Spleen (tissue), 7 donors: ENCODE results near the gene PRH2.

Source experiments
- POLR2A ChIP-seq, 3 donors: fragments of 450-650 bp; IDR thresholded peaks; one replicate each; pipeline ENCODE4 v1.5.1; 2017; ENCODE audit warnings: antibody characterized with exemption in 3 of 3, mild to moderate bottlenecking in 1 of 3
- POLR2AphosphoS5 ChIP-seq, 3 donors: sonication (generic); formaldehyde crosslinking; IDR thresholded peaks; one replicate each; pipeline ENCODE4 v1.5.1; 2017; ENCODE audit warnings: antibody characterized with exemption in 3 of 3
- TF ChIP-seq, protein P1 (sequence below), 11 experiments: fragments of 200-600 bp in 7 of 11; fragments of 450-650 bp in 4 of 11; sonication (generic) in 4 of 11; IDR thresholded peaks in 8 of 11; conservative IDR thresholded peaks in 3 of 11; 1 replicate in 7 of 11; 2 replicates in 4 of 11; pipeline versions ENCODE4 v1.4.0 to v1.8.0; 2016 to 2021; ENCODE audit warnings: antibody characterized with exemption in 11 of 11, inconsistent platforms in 4 of 11, mild to moderate bottlenecking in 1 of 11
- donor health status: DM: no; HTN: no; CAD: no; lungs with moderate emphysema.
- donor health status: DM: no; HTN: no; CAD: no.
- donor health status: DM: no; HTN: no; CAD: no.

DNA sequence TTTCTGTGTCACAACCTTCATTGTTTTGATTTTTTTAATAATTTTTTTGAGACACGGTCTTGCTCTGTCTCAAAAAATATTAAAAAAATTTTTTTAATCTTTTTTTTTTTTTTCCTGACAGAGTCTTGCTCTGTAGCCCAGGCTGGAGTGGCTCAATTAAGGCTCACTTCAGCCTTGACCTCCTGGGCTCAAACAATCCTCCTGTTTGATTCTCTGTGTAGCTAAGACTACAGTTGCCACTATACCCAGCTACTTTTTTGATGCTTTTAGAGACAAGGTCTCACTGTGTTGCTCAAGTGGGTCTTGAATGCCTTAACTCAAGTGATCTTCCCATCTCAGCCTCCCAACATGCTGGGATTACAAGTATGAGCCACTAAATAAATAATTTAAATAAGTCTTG lies 9.2 kb upstream of the PRH2 start:
- TF ChIP-seq, protein P1, sequence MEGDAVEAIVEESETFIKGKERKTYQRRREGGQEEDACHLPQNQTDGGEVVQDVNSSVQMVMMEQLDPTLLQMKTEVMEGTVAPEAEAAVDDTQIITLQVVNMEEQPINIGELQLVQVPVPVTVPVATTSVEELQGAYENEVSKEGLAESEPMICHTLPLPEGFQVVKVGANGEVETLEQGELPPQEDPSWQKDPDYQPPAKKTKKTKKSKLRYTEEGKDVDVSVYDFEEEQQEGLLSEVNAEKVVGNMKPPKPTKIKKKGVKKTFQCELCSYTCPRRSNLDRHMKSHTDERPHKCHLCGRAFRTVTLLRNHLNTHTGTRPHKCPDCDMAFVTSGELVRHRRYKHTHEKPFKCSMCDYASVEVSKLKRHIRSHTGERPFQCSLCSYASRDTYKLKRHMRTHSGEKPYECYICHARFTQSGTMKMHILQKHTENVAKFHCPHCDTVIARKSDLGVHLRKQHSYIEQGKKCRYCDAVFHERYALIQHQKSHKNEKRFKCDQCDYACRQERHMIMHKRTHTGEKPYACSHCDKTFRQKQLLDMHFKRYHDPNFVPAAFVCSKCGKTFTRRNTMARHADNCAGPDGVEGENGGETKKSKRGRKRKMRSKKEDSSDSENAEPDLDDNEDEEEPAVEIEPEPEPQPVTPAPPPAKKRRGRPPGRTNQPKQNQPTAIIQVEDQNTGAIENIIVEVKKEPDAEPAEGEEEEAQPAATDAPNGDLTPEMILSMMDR (IDR thresholded peaks at IDR 0.05 in 8 of 11, conservative IDR thresholded peaks at IDR 0.05 in 3 of 11) = no peak
- no peak for TF ChIP-seq POLR2A (IDR thresholded peaks at IDR 0.05)
- no peak for TF ChIP-seq POLR2AphosphoS5 (IDR thresholded peaks at IDR 0.05)
